Astrocyte of the cerebellum (primary cell): ENCODE data around the gene PDGFRA.

Experiments
- DNase-seq: peaks from one replicate; pipeline ENCODE4 v3.0.0-alpha.2; 2011; ENCODE audit warnings: low read depth
- H3K4me3 ChIP-seq: 2 replicates; pipeline ENCODE4 v1.5.1; 2011; ENCODE audit warnings: mild to moderate bottlenecking, low read depth, low read length, moderate library complexity
- in situ Hi-C: cut with HindIII; loops from 2 replicates; pipeline ENCODE4 v1.10.0; 2017; ENCODE audit warnings: low sequenced_read_pairs
- TF ChIP-seq, protein P1 (sequence below): IDR thresholded peaks from 2 replicates; pipeline ENCODE4 v1.5.1; 2012; ENCODE audit warnings: low read length, low read depth, moderate library complexity, mild to moderate bottlenecking; ENCODE audit errors: missing control alignments

The PDGFRA gene

DNA sequence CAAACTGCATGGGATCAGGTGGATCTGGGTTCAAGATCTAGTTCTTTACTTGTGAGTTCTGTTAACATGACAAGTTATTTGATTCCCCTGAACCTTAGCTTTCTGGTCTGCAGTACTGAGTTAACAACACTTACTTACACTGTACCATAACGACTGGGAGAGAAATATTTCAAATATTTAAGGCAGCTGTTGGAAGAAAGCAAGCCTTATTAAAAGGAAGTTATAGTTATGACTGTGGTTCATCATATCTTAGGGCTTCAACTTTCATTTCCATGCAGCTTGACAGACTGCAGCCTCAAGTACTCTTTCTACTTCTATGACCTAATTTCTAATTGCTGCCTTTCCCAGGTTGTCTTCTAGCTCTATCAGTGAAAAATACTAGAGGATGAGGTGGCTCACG is 40.0 kb upstream of the PDGFRA start:
- no peak overlapping the region for H3K4me3 ChIP-seq
- no peak for DNase-seq
- in situ Hi-C loops = no loop called here
- TF ChIP-seq, protein P1, sequence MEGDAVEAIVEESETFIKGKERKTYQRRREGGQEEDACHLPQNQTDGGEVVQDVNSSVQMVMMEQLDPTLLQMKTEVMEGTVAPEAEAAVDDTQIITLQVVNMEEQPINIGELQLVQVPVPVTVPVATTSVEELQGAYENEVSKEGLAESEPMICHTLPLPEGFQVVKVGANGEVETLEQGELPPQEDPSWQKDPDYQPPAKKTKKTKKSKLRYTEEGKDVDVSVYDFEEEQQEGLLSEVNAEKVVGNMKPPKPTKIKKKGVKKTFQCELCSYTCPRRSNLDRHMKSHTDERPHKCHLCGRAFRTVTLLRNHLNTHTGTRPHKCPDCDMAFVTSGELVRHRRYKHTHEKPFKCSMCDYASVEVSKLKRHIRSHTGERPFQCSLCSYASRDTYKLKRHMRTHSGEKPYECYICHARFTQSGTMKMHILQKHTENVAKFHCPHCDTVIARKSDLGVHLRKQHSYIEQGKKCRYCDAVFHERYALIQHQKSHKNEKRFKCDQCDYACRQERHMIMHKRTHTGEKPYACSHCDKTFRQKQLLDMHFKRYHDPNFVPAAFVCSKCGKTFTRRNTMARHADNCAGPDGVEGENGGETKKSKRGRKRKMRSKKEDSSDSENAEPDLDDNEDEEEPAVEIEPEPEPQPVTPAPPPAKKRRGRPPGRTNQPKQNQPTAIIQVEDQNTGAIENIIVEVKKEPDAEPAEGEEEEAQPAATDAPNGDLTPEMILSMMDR = no peak

DNA sequence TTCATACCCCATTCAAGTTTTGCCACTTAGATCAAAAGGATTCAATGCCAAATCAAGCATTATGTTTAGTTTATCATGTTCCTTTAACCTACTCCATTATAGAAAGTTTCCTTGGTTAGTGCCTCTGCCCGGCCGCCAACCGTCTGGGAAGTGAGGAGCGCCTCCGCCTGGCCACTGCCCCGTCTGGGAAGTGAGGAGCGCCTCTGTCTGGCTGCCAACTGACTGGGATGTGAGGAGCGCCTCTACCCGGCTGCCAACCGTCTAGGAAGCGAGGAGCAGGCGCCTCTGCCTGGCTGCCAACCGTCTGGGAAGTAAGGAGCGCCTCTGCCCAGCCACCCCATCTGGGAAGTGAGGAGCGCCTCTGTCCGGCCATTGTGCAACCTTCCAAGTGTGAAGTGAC is 36.3 kb upstream of the PDGFRA start:
- TF ChIP-seq, protein P1 = no peak

DNA sequence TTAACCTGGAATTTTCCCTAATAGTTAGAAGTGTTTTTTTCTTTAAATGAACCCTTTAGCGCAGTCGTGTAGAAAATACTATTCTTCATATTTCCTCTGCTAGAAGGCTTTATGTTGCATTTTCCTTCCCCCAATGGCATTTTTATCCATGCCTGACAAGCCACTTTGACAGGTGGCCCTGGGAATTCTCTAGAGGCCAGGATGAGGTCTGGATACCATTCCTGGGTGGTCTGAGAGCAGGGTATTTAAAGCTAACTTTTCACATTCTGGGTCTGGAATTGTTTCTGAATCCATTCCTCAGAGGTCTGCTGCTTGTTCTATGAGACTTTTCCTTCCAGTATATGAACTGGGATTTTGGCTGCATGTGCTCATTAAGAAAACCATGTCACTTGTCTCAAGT is 31.2 kb upstream of the PDGFRA start:
- no peak overlapping the region for H3K4me3 ChIP-seq
- in situ Hi-C loops = no loop called here
- TF ChIP-seq, protein P1 = no peak
- DNase-seq = no peak

More for the DNA sequence above, 36.3 kb upstream of the PDGFRA start:
- H3K4me3 ChIP-seq = no peak overlapping the region
- in situ Hi-C loops = no loop called here
- DNase-seq = no peak

DNA sequence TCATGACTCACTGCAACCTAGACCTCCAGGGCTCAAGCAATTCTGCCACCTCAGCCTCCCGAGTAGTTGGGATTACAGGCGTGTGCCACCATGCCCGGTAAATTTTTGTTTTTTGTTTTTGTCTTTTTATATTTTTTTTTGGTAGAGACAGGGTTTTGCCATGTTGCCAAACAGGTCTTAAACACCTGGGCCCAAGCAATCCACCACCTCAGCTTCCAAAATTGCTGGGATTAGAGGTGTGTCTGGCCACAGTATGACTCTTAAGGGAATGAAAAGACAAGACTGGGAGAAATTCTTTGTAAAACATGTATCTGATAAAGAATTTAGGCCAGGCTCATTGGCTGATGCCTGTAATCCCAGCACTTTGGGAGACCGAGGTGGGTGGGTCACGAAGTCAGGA is 29.2 kb upstream of the PDGFRA start:
- H3K4me3 ChIP-seq = no peak overlapping the region
- DNase-seq = no peak
- TF ChIP-seq, protein P1 = no peak
- in situ Hi-C loops = loop anchor here (5.0 kb wide), 1 partner anchor 293 kb away; no protein-coding TSS in a partner anchor

DNA sequence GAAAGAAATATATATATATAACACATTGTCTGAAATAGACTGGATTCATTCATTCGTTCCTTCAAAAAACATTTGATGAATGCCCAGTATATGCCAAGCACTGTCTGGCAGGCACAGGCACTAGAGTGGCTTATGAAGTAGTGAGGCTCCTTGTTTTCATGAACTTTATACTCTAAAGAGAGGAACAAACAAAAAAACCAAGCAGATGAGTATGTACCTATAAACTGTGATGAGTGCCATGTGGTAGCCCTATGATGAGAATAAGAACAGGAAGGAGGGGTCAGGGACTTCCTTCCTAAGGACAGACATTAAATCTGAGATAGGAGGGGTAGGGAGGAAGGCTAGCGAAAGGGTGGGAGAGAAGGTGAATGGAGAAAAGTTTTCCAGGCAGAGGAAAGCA is 19.5 kb upstream of the PDGFRA start:
- in situ Hi-C loops = loop anchor here (10.0 kb wide), 2 partner anchors 275 to 495 kb away; no protein-coding TSS in a partner anchor
- DNase-seq = no peak
- TF ChIP-seq, protein P1 = no peak
- H3K4me3 ChIP-seq = no peak overlapping the region

DNA sequence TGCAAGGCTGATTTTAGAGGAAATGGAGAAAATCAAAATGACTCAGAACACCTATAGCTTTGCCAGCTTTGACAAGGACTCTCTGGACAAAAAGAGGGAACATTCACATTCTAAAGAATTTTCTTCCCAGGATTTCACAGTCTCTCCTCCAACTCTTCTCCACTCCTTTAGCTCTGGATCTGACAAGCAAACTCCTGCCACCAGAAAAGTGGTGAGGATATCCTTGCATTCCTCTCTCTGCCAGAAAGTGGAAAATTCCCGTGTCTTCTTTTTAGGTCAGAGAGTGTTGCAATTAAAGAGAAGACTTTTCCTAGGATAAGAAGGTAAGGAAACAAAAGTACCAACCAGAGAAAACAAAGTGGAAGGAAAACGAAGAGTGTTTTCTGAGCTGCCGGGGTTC is 16.1 kb upstream of the PDGFRA start:
- TF ChIP-seq, protein P1 = no peak
- no peak overlapping the region for H3K4me3 ChIP-seq
- no peak for DNase-seq
- in situ Hi-C loops = loop anchor here (10.0 kb wide), 2 partner anchors 278 to 498 kb away; no protein-coding TSS in a partner anchor
